ENCODE data around the gene ATP9B.

The ATP9B gene

GRCh38 chr18:79056827-79057367 is 12.3 kb upstream of the ATP9B start:
- no peak overlapping the region for H3K4me3 ChIP-seq (replicated peaks; ENCODE audit: low read depth, low read length)
- no peak for DNase-seq (ENCODE audit: extremely low read depth, low read depth)
- no peak for TF ChIP-seq CTCF (IDR thresholded peaks at IDR 0.05; ENCODE audit: low read depth, low read length, missing control alignments)

- DNase-seq (ENCODE audit: extremely low read depth, low read depth): no peak
- TF ChIP-seq CTCF (IDR thresholded peaks at IDR 0.05; ENCODE audit: low read depth, low read length, missing control alignments): no peak
- no peak overlapping the region for H3K4me3 ChIP-seq (replicated peaks; ENCODE audit: low read depth, low read length)
Measured at GRCh38 chr18:79058007-79058406, 11.2 kb upstream of the ATP9B start.

- no peak for DNase-seq (ENCODE audit: extremely low read depth, low read depth)
- no peak for TF ChIP-seq CTCF (IDR thresholded peaks at IDR 0.05; ENCODE audit: low read depth, low read length, missing control alignments)
Measured at GRCh38 chr18:79062806-79063205, 6.4 kb upstream of the ATP9B start.

DNA sequence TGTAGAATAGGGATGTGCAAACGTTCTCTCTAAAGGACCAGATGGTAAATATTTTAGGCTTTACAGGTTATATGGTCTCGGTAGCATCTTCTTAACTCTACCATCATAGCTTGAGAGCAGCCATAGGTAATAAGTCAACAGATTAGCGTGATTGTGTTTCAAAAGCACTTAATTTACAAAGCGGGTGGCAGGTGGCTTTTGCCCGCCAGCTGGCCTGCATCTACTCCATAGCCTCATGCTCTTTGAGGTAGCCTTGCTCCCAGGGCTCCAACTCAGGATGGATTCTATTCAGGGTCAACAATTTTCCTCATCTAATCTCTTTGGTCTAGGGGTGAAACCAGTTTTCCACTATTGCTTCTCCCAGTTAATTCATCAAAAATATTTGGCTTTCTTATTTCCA is 5.0 kb upstream of the ATP9B start:
- no peak overlapping the region for H3K4me3 ChIP-seq (replicated peaks; ENCODE audit: low read depth, low read length)
- TF ChIP-seq CTCF (IDR thresholded peaks at IDR 0.05; ENCODE audit: low read depth, low read length, missing control alignments): no peak
- no peak for DNase-seq (ENCODE audit: extremely low read depth, low read depth)

More at GRCh38 chr18:79062806-79063205, 6.4 kb upstream of the ATP9B start:
- H3K4me3 ChIP-seq (replicated peaks; ENCODE audit: low read depth, low read length): no peak overlapping the region

- no peak for TF ChIP-seq CTCF (IDR thresholded peaks at IDR 0.05; ENCODE audit: low read depth, low read length, missing control alignments)
- H3K4me3 ChIP-seq (replicated peaks; ENCODE audit: low read depth, low read length): no peak overlapping the region
- DNase-seq (ENCODE audit: extremely low read depth, low read depth): no peak
Measured at GRCh38 chr18:79065802-79066201, 3.4 kb upstream of the ATP9B start.

- TF ChIP-seq CTCF (IDR thresholded peaks at IDR 0.05; ENCODE audit: low read depth, low read length, missing control alignments): no peak
- H3K4me3 ChIP-seq (replicated peaks; ENCODE audit: low read depth, low read length): no peak overlapping the region
- DNase-seq (ENCODE audit: extremely low read depth, low read depth): no peak
Measured at GRCh38 chr18:79067611-79068010, 1.6 kb upstream of the ATP9B start.

GRCh38 chr18:79068341-79068936 is 755 bp upstream of the ATP9B start:
- H3K4me3 ChIP-seq (replicated peaks; ENCODE audit: low read depth, low read length): peak overlapping the region; percentile 86
- DNase-seq (ENCODE audit: extremely low read depth, low read depth): no peak

More at GRCh38 chr18:79068341-79068936, 755 bp upstream of the ATP9B start:
- TF ChIP-seq CTCF (IDR thresholded peaks at IDR 0.05; ENCODE audit: low read depth, low read length, missing control alignments): no peak

Measured in HFF-Myc (cell line).